Measurements from ENCODE around the gene MSLN.
"Not testable (repeated sequence)": the region's sequence is repeated elsewhere in the genome, so short reads cannot be mapped to it uniquely, and the experiment has no call there.

MSLN gene

DNA sequence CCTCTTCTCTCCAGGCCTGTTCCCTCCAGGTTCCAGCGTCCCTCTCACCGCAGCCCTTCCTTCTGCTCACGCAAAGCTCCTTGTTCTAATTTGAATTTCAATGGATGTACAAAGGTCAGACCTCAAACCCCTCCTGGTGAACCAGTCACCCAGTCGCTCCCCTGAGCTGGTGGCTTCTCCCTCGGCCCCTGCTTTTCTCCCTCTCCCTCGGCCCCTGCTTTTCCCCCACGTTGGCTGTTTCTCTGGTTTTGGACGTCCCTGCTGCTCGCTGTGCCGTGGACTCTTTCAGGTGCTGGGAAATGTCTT lies 8.6 kb upstream of the MSLN start:
- Histone ChIP-seq H3K9ac (no peak overlapping the region), H3K36me3 (ENCODE audit: insufficient read depth) (no peaks in the 10 kb centered on the region), H3K79me2 (ENCODE audit: insufficient read depth, low read depth) (no peaks in the 10 kb centered on the region), H3K27ac (no peak overlapping the region), H3K4me2 (no peak overlapping the region), H4K20me1 (ENCODE audit: insufficient read depth) (no peaks in the 10 kb centered on the region), H3K4me1 (ENCODE audit: low read depth, poor library complexity, severe bottlenecking) (no peaks in the 10 kb centered on the region), H2AFZ (ENCODE audit: low read depth) (no peak overlapping the region), H3K4me3 (IDR thresholded peaks at IDR 0.05; ENCODE audit: insufficient read depth, low read depth, low read length) (no peak overlapping the region), H3K27me3 (ENCODE audit: insufficient read depth, low read depth) (peaks cover 100% of the 10 kb centered on the region)
- no peak for TF ChIP-seq CTCF (conservative IDR thresholded peaks at IDR 0.05; ENCODE audit: low read depth, low read length)

GRCh38 chr16:754121-754607 lies 6.4 kb upstream of the MSLN start:
- not testable (repeated sequence) for H2AFZ ChIP-seq (ENCODE audit: low read depth); H3K79me2 ChIP-seq (ENCODE audit: insufficient read depth, low read depth); H4K20me1 ChIP-seq (ENCODE audit: insufficient read depth); H3K36me3 ChIP-seq (ENCODE audit: insufficient read depth); H3K27ac ChIP-seq; H3K4me2 ChIP-seq; H3K9ac ChIP-seq; H3K4me1 ChIP-seq (ENCODE audit: low read depth, poor library complexity, severe bottlenecking); H3K4me3 ChIP-seq (IDR thresholded peaks at IDR 0.05; ENCODE audit: insufficient read depth, low read depth, low read length)
- peaks cover 97% of the 10 kb centered on the region for H3K27me3 ChIP-seq (ENCODE audit: insufficient read depth, low read depth)

DNA sequence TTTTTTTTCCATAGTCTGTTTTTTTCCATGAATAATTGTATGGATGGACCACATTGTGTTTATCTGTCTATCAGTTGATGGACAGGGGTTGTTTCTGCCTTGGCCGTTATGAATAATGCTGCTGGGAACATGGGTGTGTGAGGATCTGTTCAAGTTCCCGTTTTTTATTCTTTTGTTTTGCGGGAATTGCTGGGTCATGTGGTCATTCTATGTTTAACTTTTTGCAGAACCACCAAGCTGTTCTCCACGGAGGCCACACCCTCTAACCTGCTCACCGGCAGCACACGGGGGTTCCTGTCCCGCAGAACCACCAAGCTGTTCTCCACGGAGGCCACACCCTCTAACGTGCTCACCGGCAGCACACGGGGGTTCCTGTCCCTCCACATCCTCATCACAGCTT lies 5.9 kb upstream of the MSLN start:
- no peak overlapping the region for H3K4me3 ChIP-seq (IDR thresholded peaks at IDR 0.05; ENCODE audit: insufficient read depth, low read depth, low read length)
- H3K27me3 ChIP-seq (ENCODE audit: insufficient read depth, low read depth) = peaks cover 97% of the 10 kb centered on the region
- H3K27ac ChIP-seq = no peak overlapping the region
- H4K20me1 ChIP-seq (ENCODE audit: insufficient read depth) = no peaks in the 10 kb centered on the region
- no peak overlapping the region for H3K4me2 ChIP-seq
- no peak for TF ChIP-seq CTCF (conservative IDR thresholded peaks at IDR 0.05; ENCODE audit: low read depth, low read length)
- H3K79me2 ChIP-seq (ENCODE audit: insufficient read depth, low read depth) = no peaks in the 10 kb centered on the region
- no peaks in the 10 kb centered on the region for H3K36me3 ChIP-seq (ENCODE audit: insufficient read depth)
- no peaks in the 10 kb centered on the region for H3K4me1 ChIP-seq (ENCODE audit: low read depth, poor library complexity, severe bottlenecking)
- H2AFZ ChIP-seq (ENCODE audit: low read depth) = no peak overlapping the region
- no peak overlapping the region for H3K9ac ChIP-seq

DNA sequence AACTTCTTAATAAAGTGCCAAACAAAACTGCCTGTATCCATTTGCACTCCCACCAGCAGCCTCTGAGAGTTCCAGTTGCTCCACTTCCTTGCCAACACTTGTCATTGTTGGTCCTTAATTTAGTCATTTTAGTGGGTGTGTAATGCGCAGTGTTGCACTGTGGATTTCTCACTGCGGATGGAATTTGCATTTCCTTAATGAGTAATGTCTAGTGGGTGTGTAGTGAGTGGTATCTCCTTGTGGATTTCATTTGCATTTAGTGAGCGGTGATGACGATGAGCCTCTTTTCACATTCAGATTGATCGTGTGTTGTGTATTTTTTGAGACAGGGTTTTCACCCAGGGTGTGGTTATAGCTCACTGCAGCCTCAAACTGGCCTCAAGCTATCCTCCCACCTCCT lies 4.1 kb upstream of the MSLN start:
- Histone ChIP-seq H2AFZ (ENCODE audit: low read depth) (no peak overlapping the region), H3K27ac (no peak overlapping the region), H3K9ac (no peak overlapping the region), H3K27me3 (ENCODE audit: insufficient read depth, low read depth) (peaks cover 93% of the 10 kb centered on the region), H3K4me1 (ENCODE audit: low read depth, poor library complexity, severe bottlenecking) (no peaks in the 10 kb centered on the region), H3K4me2 (no peak overlapping the region), H4K20me1 (ENCODE audit: insufficient read depth) (no peaks in the 10 kb centered on the region), H3K79me2 (ENCODE audit: insufficient read depth, low read depth) (no peaks in the 10 kb centered on the region), H3K36me3 (ENCODE audit: insufficient read depth) (no peaks in the 10 kb centered on the region), H3K4me3 (IDR thresholded peaks at IDR 0.05; ENCODE audit: insufficient read depth, low read depth, low read length) (no peak overlapping the region)
- TF ChIP-seq CTCF (conservative IDR thresholded peaks at IDR 0.05; ENCODE audit: low read depth, low read length) = no peak

GRCh38 chr16:759110-759910 lies 1.2 kb upstream of the MSLN start:
- Histone ChIP-seq H3K9ac (no peak overlapping the region), H3K36me3 (ENCODE audit: insufficient read depth) (no peaks in the 10 kb centered on the region), H2AFZ (ENCODE audit: low read depth) (no peak overlapping the region), H3K27ac (no peak overlapping the region), H3K79me2 (ENCODE audit: insufficient read depth, low read depth) (no peaks in the 10 kb centered on the region), H3K4me1 (ENCODE audit: low read depth, poor library complexity, severe bottlenecking) (no peaks in the 10 kb centered on the region), H4K20me1 (ENCODE audit: insufficient read depth) (no peaks in the 10 kb centered on the region), H3K4me3 (IDR thresholded peaks at IDR 0.05; ENCODE audit: insufficient read depth, low read depth, low read length) (no peak overlapping the region), H3K4me2 (no peak overlapping the region), H3K27me3 (ENCODE audit: insufficient read depth, low read depth) (peaks cover 91% of the 10 kb centered on the region)
- TF ChIP-seq CTCF (conservative IDR thresholded peaks at IDR 0.05; ENCODE audit: low read depth, low read length) = no peak

Data from KMS-11 (cell line).